Measurements from ENCODE around the gene HIVEP1.

The HIVEP1 gene

DNA sequence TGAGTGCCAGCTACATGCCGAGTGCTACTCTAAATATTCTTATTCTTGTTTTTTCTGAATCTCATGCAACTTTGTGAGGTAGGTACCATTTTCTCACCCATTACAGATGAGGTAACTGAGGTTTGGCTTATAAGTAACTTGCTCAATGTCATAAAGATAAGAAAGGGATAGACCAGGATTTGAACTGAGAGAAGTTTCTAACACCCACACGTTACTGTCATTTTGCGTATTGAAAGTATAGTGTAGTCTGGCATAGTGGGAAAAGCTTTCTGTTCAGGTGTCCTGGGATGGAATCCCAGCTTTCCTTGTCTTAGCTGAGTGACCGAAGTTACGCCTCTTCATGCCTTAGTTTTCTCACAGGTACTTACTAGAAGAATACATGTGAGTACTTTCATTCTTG lies 50.5 kb downstream of the HIVEP1 start:
- no peak for DNase-seq (ENCODE audit: low spot score)
- TF ChIP-seq, protein P1, sequence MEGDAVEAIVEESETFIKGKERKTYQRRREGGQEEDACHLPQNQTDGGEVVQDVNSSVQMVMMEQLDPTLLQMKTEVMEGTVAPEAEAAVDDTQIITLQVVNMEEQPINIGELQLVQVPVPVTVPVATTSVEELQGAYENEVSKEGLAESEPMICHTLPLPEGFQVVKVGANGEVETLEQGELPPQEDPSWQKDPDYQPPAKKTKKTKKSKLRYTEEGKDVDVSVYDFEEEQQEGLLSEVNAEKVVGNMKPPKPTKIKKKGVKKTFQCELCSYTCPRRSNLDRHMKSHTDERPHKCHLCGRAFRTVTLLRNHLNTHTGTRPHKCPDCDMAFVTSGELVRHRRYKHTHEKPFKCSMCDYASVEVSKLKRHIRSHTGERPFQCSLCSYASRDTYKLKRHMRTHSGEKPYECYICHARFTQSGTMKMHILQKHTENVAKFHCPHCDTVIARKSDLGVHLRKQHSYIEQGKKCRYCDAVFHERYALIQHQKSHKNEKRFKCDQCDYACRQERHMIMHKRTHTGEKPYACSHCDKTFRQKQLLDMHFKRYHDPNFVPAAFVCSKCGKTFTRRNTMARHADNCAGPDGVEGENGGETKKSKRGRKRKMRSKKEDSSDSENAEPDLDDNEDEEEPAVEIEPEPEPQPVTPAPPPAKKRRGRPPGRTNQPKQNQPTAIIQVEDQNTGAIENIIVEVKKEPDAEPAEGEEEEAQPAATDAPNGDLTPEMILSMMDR (IDR thresholded peaks at IDR 0.05; ENCODE audit: borderline replicate concordance, control extremely low read depth, extremely low read depth, insufficient read depth, missing control alignments) = no peak
- in situ Hi-C loops (cut with MboI; ENCODE audit: low sequenced_read_pairs, unreplicated experiment) = loop anchor here (10.0 kb wide), 1 partner anchor 48 kb away; the partner anchor contains the start of gene HIVEP1

- DNase-seq (ENCODE audit: low spot score) = no peak
- TF ChIP-seq, protein P1 (IDR thresholded peaks at IDR 0.05; ENCODE audit: borderline replicate concordance, control extremely low read depth, extremely low read depth, insufficient read depth, missing control alignments) = no peak
- in situ Hi-C loops (cut with MboI; ENCODE audit: low sequenced_read_pairs, unreplicated experiment) = loop anchor here (10.0 kb wide), 1 partner anchor 49 kb away; the partner anchor contains the start of gene HIVEP1
Measured at GRCh38 chr6:12064131-12064530, 52.0 kb downstream of the HIVEP1 start.

- TF ChIP-seq, protein P1 (IDR thresholded peaks at IDR 0.05; ENCODE audit: borderline replicate concordance, control extremely low read depth, extremely low read depth, insufficient read depth, missing control alignments) = no peak
- in situ Hi-C loops (cut with MboI; ENCODE audit: low sequenced_read_pairs, unreplicated experiment) = loop anchor here (10.0 kb wide), 1 partner anchor 50 kb away; the partner anchor contains the start of gene HIVEP1
- DNase-seq (ENCODE audit: low spot score) = no peak
Measured at GRCh38 chr6:12064538-12065071, 52.5 kb downstream of the HIVEP1 start.

DNA sequence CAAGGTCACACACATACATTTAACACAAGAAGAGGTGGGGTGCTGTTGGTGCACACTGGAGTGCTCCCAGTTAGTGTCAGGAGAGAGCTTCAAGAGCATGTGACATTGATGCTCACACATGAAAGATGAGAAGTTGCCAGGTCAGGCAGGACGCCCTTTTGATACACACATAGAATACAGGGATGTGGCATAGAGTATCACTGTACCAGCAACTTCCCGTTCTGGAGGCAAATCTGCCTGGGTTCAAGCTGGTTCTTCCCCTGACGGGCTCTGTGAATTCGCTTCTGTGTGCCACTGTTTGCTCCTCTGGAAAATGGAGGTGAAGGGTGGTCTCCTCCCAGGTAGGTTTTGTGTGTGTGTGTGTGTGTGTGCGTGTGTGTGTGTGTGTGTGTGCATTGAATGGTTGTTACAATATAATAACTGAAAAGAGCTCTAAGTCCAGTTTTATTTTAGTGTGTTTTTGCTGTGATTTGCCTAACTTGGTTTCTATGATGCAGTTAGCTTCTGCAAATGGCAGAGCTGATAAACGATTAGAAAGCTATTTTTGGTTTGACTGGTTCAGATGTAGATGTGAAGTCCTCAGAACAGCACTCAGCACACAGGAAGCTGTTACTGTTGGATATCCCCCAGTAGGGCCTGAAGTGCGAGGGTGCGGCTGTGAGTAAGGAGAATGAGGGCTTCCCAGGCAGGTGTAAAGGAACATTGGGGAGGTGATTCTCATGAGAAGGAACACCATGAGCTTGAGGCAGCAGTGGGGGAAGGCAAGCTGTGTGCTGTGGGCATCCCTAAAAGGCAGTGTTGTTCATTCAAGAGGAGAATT lies 53.4 kb downstream of the HIVEP1 start:
- in situ Hi-C loops (cut with MboI; ENCODE audit: low sequenced_read_pairs, unreplicated experiment) = loop anchor here (10.0 kb wide), 1 partner anchor 51 kb away; the partner anchor contains the start of gene HIVEP1
- DNase-seq (ENCODE audit: low spot score) = peak; percentile 45
- TF ChIP-seq, protein P1 (IDR thresholded peaks at IDR 0.05; ENCODE audit: borderline replicate concordance, control extremely low read depth, extremely low read depth, insufficient read depth, missing control alignments) = no peak

- no peak for DNase-seq (ENCODE audit: low spot score)
- in situ Hi-C loops (cut with MboI; ENCODE audit: low sequenced_read_pairs, unreplicated experiment) = loop anchor here (10.0 kb wide), 1 partner anchor 51 kb away; the partner anchor contains the start of gene HIVEP1
- TF ChIP-seq, protein P1 (IDR thresholded peaks at IDR 0.05; ENCODE audit: borderline replicate concordance, control extremely low read depth, extremely low read depth, insufficient read depth, missing control alignments) = no peak
Measured at GRCh38 chr6:12066297-12066696, 54.2 kb downstream of the HIVEP1 start.

- TF ChIP-seq, protein P1 (IDR thresholded peaks at IDR 0.05; ENCODE audit: borderline replicate concordance, control extremely low read depth, extremely low read depth, insufficient read depth, missing control alignments) = no peak
- DNase-seq (ENCODE audit: low spot score) = no peak
- in situ Hi-C loops (cut with MboI; ENCODE audit: low sequenced_read_pairs, unreplicated experiment) = loop anchor here (10.0 kb wide), 1 partner anchor 54 kb away; the partner anchor contains the start of gene HIVEP1
Measured at GRCh38 chr6:12068899-12069557, 56.9 kb downstream of the HIVEP1 start.
